HepG2 (cell line): Measurements from ENCODE around the gene BLID. TPM values are rescaled to one million over a fixed set of nuclear protein-coding genes. Genes with fewer than 3 reads are reported as not detected.

ENCODE experiments used
- ATAC-seq: fragments of 200-7000 bp; cut with Tn5 transposase; 3 replicates; pipeline ENCODE4 v1.9.1; 2020; ENCODE audit warnings: mild to moderate bottlenecking, moderate library complexity
- BruUV-seq: library from RNA; stranded (reverse); fragments of 400-500 nt; replicated peaks from 2 replicates; lab custom pipeline; 2021; lab: Mats Ljungman, UMichigan
- CTCF ChIA-PET: fragments of 300-600 bp; formaldehyde crosslinking; extraction: SDS; loops from one replicate; lab custom pipeline; 2021; ENCODE audit warnings: low total read pairs, inconsistent platforms, low intra/inter-chr PET ratio; lab: Yijun Ruan, JAX
- POLR2A ChIA-PET: fragments of 350-600 bp; sonication (Branson Sonifier 250); formaldehyde crosslinking; loops from one replicate; lab custom pipeline; 2020; ENCODE audit warnings: antibody characterized with exemption, inconsistent platforms; lab: Yijun Ruan, JAX
- DNase-seq: peaks from one replicate; pipeline ENCODE4 v3.0.0-alpha.2; 2015; ENCODE audit warnings: low spot score
- FAIRE-seq: peaks from 3 replicates; lab custom pipeline; 2011; peaks lifted over from hg19 to GRCh38; lab: Jason Lieb, UNC
- H2AFZ ChIP-seq: one replicate; pipeline ENCODE4 v1.6.1; 2011; ENCODE audit warnings: low read length, inconsistent platforms
- H3K27ac ChIP-seq: fragments of 300-600 bp; 3 replicates; pipeline ENCODE4 v1.8.0; 2011; ENCODE audit warnings: mixed run types, mild to moderate bottlenecking, mixed read lengths, low read length, inconsistent platforms; ENCODE audit not compliant: insufficient read depth; ENCODE audit errors: extremely low read length
- H3K27me3 ChIP-seq, 2 experiments: fragments of 200-600 bp in 1 of 2; 2 replicates in 1 of 2; 3 replicates in 1 of 2; pipeline versions ENCODE4 v1.6.0 to v1.8.0; 2011; ENCODE audit warnings: low read length in 2 of 2, mild to moderate bottlenecking in 2 of 2, moderate library complexity in 2 of 2, inconsistent platforms in 1 of 2; ENCODE audit not compliant: insufficient read depth in 2 of 2, control insufficient read depth in 1 of 2
- H3K36me3 ChIP-seq, 2 experiments: fragments of 200-600 bp in 1 of 2; replicated peaks in 1 of 2; 2 replicates in 1 of 2; 3 replicates in 1 of 2; pipeline versions ENCODE4 v1.5.1 to v1.8.0; 2011; ENCODE audit warnings: low read length in 2 of 2, inconsistent platforms in 1 of 2; ENCODE audit not compliant: insufficient read depth in 2 of 2, control insufficient read depth in 1 of 2
- H3K4me1 ChIP-seq: 2 replicates; pipeline ENCODE4 v1.5.1; 2012; ENCODE audit warnings: low read length, inconsistent platforms; ENCODE audit not compliant: insufficient read depth
- H3K4me2 ChIP-seq: 2 replicates; pipeline ENCODE4 v1.6.0; 2011; ENCODE audit warnings: low read depth, low read length, inconsistent platforms
- H3K4me3 ChIP-seq, 3 experiments: fragments of 200-600 bp in 1 of 3; sonication (generic), shearing (Covaris generic) in 1 of 3; replicated peaks in 1 of 3; 2 replicates each; pipeline ENCODE4 v1.5.1; 2011 to 2016; ENCODE audit warnings: low read length in 3 of 3, inconsistent platforms in 2 of 3, low read depth in 2 of 3, mild to moderate bottlenecking in 2 of 3, control low read depth in 1 of 3, mixed read lengths in 1 of 3; ENCODE audit not compliant: insufficient read depth in 1 of 3
- H3K79me2 ChIP-seq: one replicate; pipeline ENCODE4 v1.6.1; 2011; ENCODE audit warnings: low read length, inconsistent platforms; ENCODE audit not compliant: insufficient read depth
- H3K9ac ChIP-seq: 2 replicates; pipeline ENCODE4 v1.6.0; 2011; ENCODE audit warnings: mild to moderate bottlenecking, low read depth, low read length, inconsistent platforms; ENCODE audit not compliant: insufficient read depth
- H3K9me3 ChIP-seq: 2 replicates; pipeline ENCODE4 v1.5.1; 2012; ENCODE audit warnings: mild to moderate bottlenecking, low read length
- H4K20me1 ChIP-seq: 2 replicates; pipeline ENCODE4 v1.6.0; 2011; ENCODE audit warnings: inconsistent platforms, mild to moderate bottlenecking, low read length, moderate library complexity; ENCODE audit not compliant: insufficient read depth
- AKAP8 ChIP-seq: sonication (generic); formaldehyde crosslinking; IDR thresholded peaks from 2 replicates; pipeline ENCODE4 v1.5.1; 2020; ENCODE audit warnings: mild to moderate bottlenecking, missing genetic modification reagents
- ARID2 ChIP-seq: sonication (generic); formaldehyde crosslinking; IDR thresholded peaks from 2 replicates; pipeline ENCODE4 v1.8.1; 2022; ENCODE audit warnings: mild to moderate bottlenecking, missing genetic modification reagents, borderline replicate concordance
- FOSL1 ChIP-seq: sonication (generic); formaldehyde crosslinking; IDR thresholded peaks from 2 replicates; pipeline ENCODE4 v1.9.0; 2021; ENCODE audit warnings: missing genetic modification reagents, borderline replicate concordance
- GTF3A ChIP-seq: sonication (generic); formaldehyde crosslinking; conservative IDR thresholded peaks from 2 replicates; pipeline ENCODE4 v1.4.0; 2020; ENCODE audit warnings: mild to moderate bottlenecking, missing genetic modification reagents
- HMG20A ChIP-seq: IDR thresholded peaks from 2 replicates; pipeline ENCODE4 v1.6.1; 2016; ENCODE audit warnings: borderline replicate concordance
- JUNB ChIP-seq: sonication (generic); formaldehyde crosslinking; IDR thresholded peaks from 2 replicates; pipeline ENCODE4 v1.8.0; 2022; ENCODE audit warnings: missing genetic modification reagents, mild to moderate bottlenecking, borderline replicate concordance
- MEF2D ChIP-seq: sonication (generic); formaldehyde crosslinking; IDR thresholded peaks from 2 replicates; pipeline ENCODE4 v1.5.1; 2020; ENCODE audit warnings: mild to moderate bottlenecking, missing genetic modification reagents
- MEIS1 ChIP-seq: sonication (generic); formaldehyde crosslinking; IDR thresholded peaks from 2 replicates; pipeline ENCODE4 v1.9.0; 2021; ENCODE audit warnings: mild to moderate bottlenecking, missing genetic modification reagents, moderate library complexity, borderline replicate concordance
- MIER3 ChIP-seq: IDR thresholded peaks from 2 replicates; pipeline ENCODE4 v1.6.1; 2016; ENCODE audit warnings: missing compliant biosample characterization, borderline replicate concordance
- MTA1 ChIP-seq: sonication (generic); formaldehyde crosslinking; IDR thresholded peaks from 2 replicates; pipeline ENCODE4 v1.4.0; 2020; ENCODE audit warnings: missing genetic modification reagents, mild to moderate bottlenecking, borderline replicate concordance
- NR2F2 ChIP-seq: IDR thresholded peaks from 2 replicates; pipeline ENCODE4 v1.6.1; 2012; ENCODE audit warnings: low read depth, inconsistent platforms, borderline replicate concordance
- PLSCR1 ChIP-seq: sonication (generic); formaldehyde crosslinking; IDR thresholded peaks from 2 replicates; pipeline ENCODE4 v1.5.0; 2020; ENCODE audit warnings: missing genetic modification reagents, mild to moderate bottlenecking, borderline replicate concordance
- RAD21 ChIP-seq: fragments of 450-650 bp; formaldehyde crosslinking; IDR thresholded peaks from 2 replicates; pipeline ENCODE4 v1.5.0; 2020; ENCODE audit warnings: mild to moderate bottlenecking
- RXRB ChIP-seq: IDR thresholded peaks from 2 replicates; pipeline ENCODE4 v1.6.1; 2016; ENCODE audit warnings: borderline replicate concordance, missing genetic modification reagents, missing compliant biosample characterization
- SAFB2 ChIP-seq: sonication (generic); formaldehyde crosslinking; IDR thresholded peaks from 2 replicates; pipeline ENCODE4 v1.5.1; 2020; ENCODE audit warnings: missing genetic modification reagents, low read depth, mild to moderate bottlenecking, borderline replicate concordance
- SP4 ChIP-seq: sonication (generic); formaldehyde crosslinking; IDR thresholded peaks from 2 replicates; pipeline ENCODE4 v1.8.1; 2023; ENCODE audit warnings: mild to moderate bottlenecking, missing genetic modification reagents
- ZBTB43 ChIP-seq: sonication (generic); formaldehyde crosslinking; conservative IDR thresholded peaks from 2 replicates; pipeline ENCODE4 v1.4.0; 2020; ENCODE audit warnings: missing genetic modification reagents
- ZFAT ChIP-seq: sonication (generic); formaldehyde crosslinking; conservative IDR thresholded peaks from 2 replicates; pipeline ENCODE4 v1.8.1; 2023; ENCODE audit warnings: missing genetic modification reagents, inconsistent platforms
- ZNF563 ChIP-seq: sonication (generic); formaldehyde crosslinking; IDR thresholded peaks from 2 replicates; pipeline ENCODE4 v1.8.0; 2022; ENCODE audit warnings: mild to moderate bottlenecking, moderate library complexity, missing genetic modification reagents
- ZNF816 ChIP-seq: sonication (generic); formaldehyde crosslinking; IDR thresholded peaks from 2 replicates; pipeline ENCODE4 v1.8.0; 2022; ENCODE audit warnings: missing genetic modification reagents, mild to moderate bottlenecking, borderline replicate concordance
- WGBS: methylation state at CpG from one replicate; pipeline ENCODE4 v1.1.6; 2017; ENCODE audit warnings: low lambda C conversion rate; 5-methylcytosine and 5-hydroxymethylcytosine counted together
- in situ Hi-C: cut with HindIII; loops from 2 replicates; pipeline ENCODE4 v1.10.0; 2017; ENCODE audit warnings: low pct_unique_long_range_greater_than_20kb; ENCODE audit not compliant: extremely low pct_ligation_motif_present
- intact Hi-C: fragments of 100-400 bp; cut with micrococcal nuclease; formaldehyde crosslinking; loops from one replicate; pipeline ENCODE4 v1.10.0; 2022; ENCODE audit not compliant: unreplicated experiment
- polyA plus RNA-seq, 8 experiments: library from polyadenylated mRNA; depleted of rRNA in 3 of 8; stranded (reverse) in 7 of 8; unstranded in 1 of 8; fragments of >200 nt; fragmentation: Illumina TruSeq in 4 of 8; extraction: Trizol in 4 of 8; gene quantifications; 2 replicates each; pipeline versions ENCODE4 v1.2.1 to v1.2.3, GENCODE V29; 2011 to 2016; ENCODE audit warnings: low read depth in 4 of 8, missing spikeins in 1 of 8, mixed read lengths in 1 of 8; ENCODE audit not compliant: insufficient read depth in 1 of 8
- total RNA-seq, 5 experiments: library from RNA; depleted of rRNA; stranded (reverse); fragments of >200 nt; fragmentation: Illumina TruSeq; extraction: Trizol; gene quantifications; 2 replicates each; pipeline ENCODE4 v1.2.3, GENCODE V29; 2016; ENCODE audit warnings: low read depth in 1 of 5

Gene BLID
- total and polyA plus RNA-seq, 2 of the 13 experiments (the other 11 are each of a cell fraction or from before 2014, with no cell fraction given) = not detected

- no peak overlapping the region for H2AFZ ChIP-seq
- TF ChIP-seq JUNB (CRISPR knock-in tag) = no peak
- TF ChIP-seq ZNF563 (CRISPR knock-in tag) = no peak
- TF ChIP-seq SAFB2 = no peak
- no peak for TF ChIP-seq ARID2 (CRISPR knock-in tag)
- no peak for TF ChIP-seq MEF2D
- no peak for TF ChIP-seq PLSCR1 (CRISPR knock-in tag)
- TF ChIP-seq AKAP8 (CRISPR knock-in tag) = no peak
- no peak for TF ChIP-seq RXRB (CRISPR knock-in tag)
- FAIRE-seq (no peak), DNase-seq (no peak), ATAC-seq (no peak)
- H3K4me1 ChIP-seq = no peaks in the 10 kb centered on the region
- in situ Hi-C loops (no loop called here), intact Hi-C loops (loop anchor here (10.0 kb wide), 1 partner anchor 233 kb away; no protein-coding TSS in a partner anchor)
- whole genome bisulfite sequencing = 36% methylated on average over 3 of the region's 3 CpGs
- CTCF ChIA-PET = no interaction called here
- no peaks in the 10 kb centered on the region for H3K27me3 ChIP-seq
- no TSS peak for BruUV-seq
- H3K9ac ChIP-seq = no peak overlapping the region
- no peaks in the 10 kb centered on the region for H4K20me1 ChIP-seq
- no peaks in the 10 kb centered on the region for H3K9me3 ChIP-seq
- no peak overlapping the region for H3K27ac ChIP-seq
- no peak overlapping the region for H3K4me3 ChIP-seq
- no peak overlapping the region for H3K4me2 ChIP-seq
- POLR2A ChIA-PET = no interaction called here
- no peaks in the 10 kb centered on the region for H3K36me3 ChIP-seq
- no peaks in the 10 kb centered on the region for H3K79me2 ChIP-seq
Measured at GRCh38 chr11:122107566-122107965, 8.4 kb downstream of the BLID start.

- in situ Hi-C loops (no loop called here), intact Hi-C loops (loop anchor here (10.0 kb wide), 1 partner anchor 232 kb away; no protein-coding TSS in a partner anchor)
- H3K79me2 ChIP-seq = no peaks in the 10 kb centered on the region
- 40% methylated on average over 3 of the region's 3 CpGs for WGBS
- no peak overlapping the region for H2AFZ ChIP-seq
- H3K4me1 ChIP-seq = no peaks in the 10 kb centered on the region
- ChIA-PET POLR2A (no interaction called here), CTCF (no interaction called here)
- H3K27me3 ChIP-seq = no peaks in the 10 kb centered on the region
- no peak overlapping the region for H3K27ac ChIP-seq
- H3K9me3 ChIP-seq = no peaks in the 10 kb centered on the region
- BruUV-seq = no TSS peak
- no peak overlapping the region for H3K9ac ChIP-seq
- no peak overlapping the region for H3K4me3 ChIP-seq
- FAIRE-seq = no peak
- no peaks in the 10 kb centered on the region for H4K20me1 ChIP-seq
- H3K4me2 ChIP-seq = no peak overlapping the region
- no peak for DNase-seq
- ATAC-seq = no peak
- no peaks in the 10 kb centered on the region for H3K36me3 ChIP-seq
- TF ChIP-seq NR2F2 = no peak
- no peak for TF ChIP-seq HMG20A (CRISPR knock-in tag)
- TF ChIP-seq FOSL1 (CRISPR knock-in tag) = no peak
- TF ChIP-seq ZNF816 (CRISPR knock-in tag) = no peak
- TF ChIP-seq GTF3A (CRISPR knock-in tag) = no peak
- TF ChIP-seq RAD21 (CRISPR knock-in tag) = no peak
- TF ChIP-seq MTA1 (CRISPR knock-in tag) = no peak
- TF ChIP-seq ZFAT = no peak
- no peak for TF ChIP-seq ZBTB43 (CRISPR knock-in tag)
- TF ChIP-seq MIER3 (CRISPR knock-in tag) = no peak
- no peak for TF ChIP-seq MEIS1
- no peak for TF ChIP-seq SP4 (CRISPR knock-in tag)
Measured at GRCh38 chr11:122107045-122107444, 9.0 kb downstream of the BLID start.
